ENCODE measurements around the gene ABCB7. TPM values are rescaled to one million over a fixed set of nuclear protein-coding genes. Genes with fewer than 3 reads are reported as not detected.

Gene ABCB7
- total RNA-seq, 1 experiment from 2014 or later: 19.1 TPM

GRCh38 chrX:75107863-75108509, 48.1 kb downstream of the ABCB7 start:
- H3K27me3 Mint-ChIP-seq (ENCODE audit: unreplicated experiment): no peaks in the 10 kb centered on the region
- H3K27ac Mint-ChIP-seq (ENCODE audit: unreplicated experiment): no peak overlapping the region

GRCh38 chrX:75106772-75107171, 49.3 kb downstream of the ABCB7 start:
- intact Hi-C loops (cut with micrococcal nuclease; ENCODE audit: unreplicated experiment): no loop called here
- no peak overlapping the region for H3K27ac Mint-ChIP-seq (ENCODE audit: unreplicated experiment)
- no peaks in the 10 kb centered on the region for H3K9me3 Mint-ChIP-seq (ENCODE audit: low read depth, unreplicated experiment)
- no peaks in the 10 kb centered on the region for H3K36me3 Mint-ChIP-seq (ENCODE audit: insufficient read depth, unreplicated experiment)
- no peak overlapping the region for H3K4me3 Mint-ChIP-seq (ENCODE audit: low read depth, unreplicated experiment)
- H3K4me1 Mint-ChIP-seq (ENCODE audit: low read depth, unreplicated experiment): no peaks in the 10 kb centered on the region
- CTCF ChIA-PET: no interaction called here
- no peak for DNase-seq
- H3K27me3 Mint-ChIP-seq (ENCODE audit: unreplicated experiment): no peaks in the 10 kb centered on the region
- TF ChIP-seq CTCF (IDR thresholded peaks at IDR 0.05; ENCODE audit: unreplicated experiment): no peak
- no TSS peak for BruUV-seq (replicated peaks)

More at GRCh38 chrX:75107863-75108509, 48.1 kb downstream of the ABCB7 start:
- no peaks in the 10 kb centered on the region for H3K4me1 Mint-ChIP-seq (ENCODE audit: low read depth, unreplicated experiment)
- H3K36me3 Mint-ChIP-seq (ENCODE audit: insufficient read depth, unreplicated experiment): no peaks in the 10 kb centered on the region
- no peak for DNase-seq
- TF ChIP-seq CTCF (IDR thresholded peaks at IDR 0.05; ENCODE audit: unreplicated experiment): no peak
- intact Hi-C loops (cut with micrococcal nuclease; ENCODE audit: unreplicated experiment): no loop called here
- no TSS peak for BruUV-seq (replicated peaks)
- no peak overlapping the region for H3K4me3 Mint-ChIP-seq (ENCODE audit: low read depth, unreplicated experiment)
- no peaks in the 10 kb centered on the region for H3K9me3 Mint-ChIP-seq (ENCODE audit: low read depth, unreplicated experiment)
- CTCF ChIA-PET: no interaction called here

GRCh38 chrX:75096331-75096730, 59.8 kb downstream of the ABCB7 start:
- intact Hi-C loops (cut with micrococcal nuclease; ENCODE audit: unreplicated experiment): no loop called here
- CTCF ChIA-PET: no interaction called here
- no peaks in the 10 kb centered on the region for H3K36me3 Mint-ChIP-seq (ENCODE audit: insufficient read depth, unreplicated experiment)
- H3K9me3 Mint-ChIP-seq (ENCODE audit: low read depth, unreplicated experiment): no peaks in the 10 kb centered on the region
- H3K4me1 Mint-ChIP-seq (ENCODE audit: low read depth, unreplicated experiment): peaks cover 8% of the 10 kb centered on the region
- no TSS peak for BruUV-seq (replicated peaks)
- no peak for DNase-seq
- H3K27ac Mint-ChIP-seq (ENCODE audit: unreplicated experiment): no peak overlapping the region
- TF ChIP-seq CTCF (IDR thresholded peaks at IDR 0.05; ENCODE audit: unreplicated experiment): no peak
- H3K4me3 Mint-ChIP-seq (ENCODE audit: low read depth, unreplicated experiment): no peak overlapping the region
- H3K27me3 Mint-ChIP-seq (ENCODE audit: unreplicated experiment): no peaks in the 10 kb centered on the region

- BruUV-seq (replicated peaks): no TSS peak
- no peaks in the 10 kb centered on the region for H3K9me3 Mint-ChIP-seq (ENCODE audit: low read depth, unreplicated experiment)
- intact Hi-C loops (cut with micrococcal nuclease; ENCODE audit: unreplicated experiment): no loop called here
- H3K4me3 Mint-ChIP-seq (ENCODE audit: low read depth, unreplicated experiment): no peak overlapping the region
- CTCF ChIA-PET: no interaction called here
- no peaks in the 10 kb centered on the region for H3K4me1 Mint-ChIP-seq (ENCODE audit: low read depth, unreplicated experiment)
- DNase-seq: no peak
- no peak overlapping the region for H3K27ac Mint-ChIP-seq (ENCODE audit: unreplicated experiment)
- H3K36me3 Mint-ChIP-seq (ENCODE audit: insufficient read depth, unreplicated experiment): no peaks in the 10 kb centered on the region
- H3K27me3 Mint-ChIP-seq (ENCODE audit: unreplicated experiment): no peaks in the 10 kb centered on the region
- no peak for TF ChIP-seq CTCF (IDR thresholded peaks at IDR 0.05; ENCODE audit: unreplicated experiment)
Observed at GRCh38 chrX:75086731-75087195, 69.3 kb downstream of the ABCB7 start.
